SK-N-SH treated with all-trans-retinoic acid at 6 μM for 48 hours (cell line): Measurements from ENCODE around the gene GAREM1.

Source experiments
- ATAC-seq: fragments of 200-7000 bp; cut with Tn5 transposase; 3 replicates; pipeline ENCODE4 v1.9.1; 2020; ENCODE audit warnings: mild to moderate bottlenecking, moderate library complexity
- ARNTL ChIP-seq: fragments of 450-650 bp; formaldehyde crosslinking; IDR thresholded peaks from 2 replicates; pipeline ENCODE4 v1.5.0; 2020; ENCODE audit warnings: low read depth, mild to moderate bottlenecking, moderate library complexity, borderline replicate concordance
- BACH2 ChIP-seq: fragments of 250-450 bp; sonication (Bioruptor Pico); IDR thresholded peaks from 2 replicates; pipeline ENCODE4 v1.9.0; 2021; ENCODE audit warnings: mild to moderate bottlenecking, borderline replicate concordance
- CREB5 ChIP-seq: fragments of 250-450 bp; sonication (Bioruptor Pico); IDR thresholded peaks from 2 replicates; pipeline ENCODE4 v1.5.1; 2020; ENCODE audit warnings: low read depth, mild to moderate bottlenecking, moderate library complexity
- CSDC2 ChIP-seq: fragments of 250-450 bp; sonication (Bioruptor Pico); IDR thresholded peaks from 2 replicates; pipeline ENCODE4 v1.5.0; 2020; ENCODE audit warnings: mild to moderate bottlenecking, moderate library complexity
- CSRNP3 ChIP-seq: fragments of 250-450 bp; sonication (Bioruptor Pico); IDR thresholded peaks from 2 replicates; pipeline ENCODE4 v1.5.1; 2021; ENCODE audit warnings: mild to moderate bottlenecking, moderate library complexity
- ESRRG ChIP-seq: fragments of 250-450 bp; sonication (Bioruptor Pico); IDR thresholded peaks from 2 replicates; pipeline ENCODE4 v1.6.1; 2021; ENCODE audit warnings: mild to moderate bottlenecking
- ISL1 ChIP-seq: fragments of 250-450 bp; sonication (Bioruptor Pico); IDR thresholded peaks from 2 replicates; pipeline ENCODE4 v2.1.2; 2022; ENCODE audit warnings: mild to moderate bottlenecking, moderate library complexity
- OSR1 ChIP-seq: fragments of 250-450 bp; sonication (Bioruptor Pico); IDR thresholded peaks from 2 replicates; pipeline ENCODE4 v1.8.0; 2022; ENCODE audit warnings: moderate library complexity, mild to moderate bottlenecking, inconsistent platforms
- POU6F1 ChIP-seq: fragments of 250-450 bp; sonication (Bioruptor Pico); IDR thresholded peaks from 2 replicates; pipeline ENCODE4 v1.8.0; 2021; ENCODE audit warnings: low read depth, mild to moderate bottlenecking, moderate library complexity, borderline replicate concordance
- PPARA ChIP-seq: fragments of 250-450 bp; sonication (Bioruptor Pico); IDR thresholded peaks from 2 replicates; pipeline ENCODE4 v1.5.0; 2020; ENCODE audit warnings: mild to moderate bottlenecking, borderline replicate concordance
- SNAI2 ChIP-seq: fragments of 250-450 bp; sonication (Bioruptor Pico); IDR thresholded peaks from 2 replicates; pipeline ENCODE4 v1.5.0; 2020; ENCODE audit warnings: mild to moderate bottlenecking, moderate library complexity
- TOX ChIP-seq: fragments of 250-450 bp; sonication (Bioruptor Pico); IDR thresholded peaks from 2 replicates; pipeline ENCODE4 v1.8.0; 2021; ENCODE audit warnings: mild to moderate bottlenecking, moderate library complexity, borderline replicate concordance
- ZFP3 ChIP-seq: fragments of 250-450 bp; sonication (Bioruptor Pico); IDR thresholded peaks from 2 replicates; pipeline ENCODE4 v1.5.0; 2020; ENCODE audit warnings: mild to moderate bottlenecking, moderate library complexity
- ZFP30 ChIP-seq: fragments of 450-650 bp; formaldehyde crosslinking; IDR thresholded peaks from 2 replicates; pipeline ENCODE4 v1.5.0; 2022; ENCODE audit warnings: mild to moderate bottlenecking, moderate library complexity
- ZNF565 ChIP-seq: fragments of 450-650 bp; formaldehyde crosslinking; conservative IDR thresholded peaks from 2 replicates; pipeline ENCODE4 v1.5.0; 2020; ENCODE audit warnings: low read depth, mild to moderate bottlenecking, moderate library complexity
- ZNF70 ChIP-seq: fragments of 450-650 bp; formaldehyde crosslinking; IDR thresholded peaks from 2 replicates; pipeline ENCODE4 v1.5.0; 2020; ENCODE audit warnings: mild to moderate bottlenecking, moderate library complexity
- ZNF8 ChIP-seq: fragments of 450-650 bp; formaldehyde crosslinking; IDR thresholded peaks from 2 replicates; pipeline ENCODE4 v1.5.0; 2020; ENCODE audit warnings: mild to moderate bottlenecking, moderate library complexity
- TF ChIP-seq, protein P1 (sequence below): fragments of 250-450 bp; sonication (Bioruptor Pico); IDR thresholded peaks from 2 replicates; pipeline ENCODE4 v1.5.0; 2020; ENCODE audit warnings: mild to moderate bottlenecking, moderate library complexity
- TF ChIP-seq, protein P2 (sequence below): fragments of 250-450 bp; sonication (Bioruptor Pico); IDR thresholded peaks from 2 replicates; pipeline ENCODE4 v1.8.0; 2020; ENCODE audit warnings: mild to moderate bottlenecking, moderate library complexity, borderline replicate concordance

Gene GAREM1

GRCh38 chr18:32351032-32351431 lies 119.7 kb downstream of the GAREM1 start (continued):
- no peak for TF ChIP-seq CREB5 (CRISPR knock-in tag)
- no peak for TF ChIP-seq SNAI2
- TF ChIP-seq OSR1 = no peak
- TF ChIP-seq ZFP3 (CRISPR knock-in tag) = no peak
- no peak for TF ChIP-seq BACH2 (CRISPR knock-in tag)
- TF ChIP-seq, protein P1, sequence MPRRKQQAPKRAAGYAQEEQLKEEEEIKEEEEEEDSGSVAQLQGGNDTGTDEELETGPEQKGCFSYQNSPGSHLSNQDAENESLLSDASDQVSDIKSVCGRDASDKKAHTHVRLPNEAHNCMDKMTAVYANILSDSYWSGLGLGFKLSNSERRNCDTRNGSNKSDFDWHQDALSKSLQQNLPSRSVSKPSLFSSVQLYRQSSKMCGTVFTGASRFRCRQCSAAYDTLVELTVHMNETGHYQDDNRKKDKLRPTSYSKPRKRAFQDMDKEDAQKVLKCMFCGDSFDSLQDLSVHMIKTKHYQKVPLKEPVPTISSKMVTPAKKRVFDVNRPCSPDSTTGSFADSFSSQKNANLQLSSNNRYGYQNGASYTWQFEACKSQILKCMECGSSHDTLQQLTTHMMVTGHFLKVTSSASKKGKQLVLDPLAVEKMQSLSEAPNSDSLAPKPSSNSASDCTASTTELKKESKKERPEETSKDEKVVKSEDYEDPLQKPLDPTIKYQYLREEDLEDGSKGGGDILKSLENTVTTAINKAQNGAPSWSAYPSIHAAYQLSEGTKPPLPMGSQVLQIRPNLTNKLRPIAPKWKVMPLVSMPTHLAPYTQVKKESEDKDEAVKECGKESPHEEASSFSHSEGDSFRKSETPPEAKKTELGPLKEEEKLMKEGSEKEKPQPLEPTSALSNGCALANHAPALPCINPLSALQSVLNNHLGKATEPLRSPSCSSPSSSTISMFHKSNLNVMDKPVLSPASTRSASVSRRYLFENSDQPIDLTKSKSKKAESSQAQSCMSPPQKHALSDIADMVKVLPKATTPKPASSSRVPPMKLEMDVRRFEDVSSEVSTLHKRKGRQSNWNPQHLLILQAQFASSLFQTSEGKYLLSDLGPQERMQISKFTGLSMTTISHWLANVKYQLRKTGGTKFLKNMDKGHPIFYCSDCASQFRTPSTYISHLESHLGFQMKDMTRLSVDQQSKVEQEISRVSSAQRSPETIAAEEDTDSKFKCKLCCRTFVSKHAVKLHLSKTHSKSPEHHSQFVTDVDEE = no peak
- TF ChIP-seq ZNF565 (CRISPR knock-in tag) = no peak
- no peak for TF ChIP-seq ZNF8 (CRISPR knock-in tag)
- no peak for TF ChIP-seq PPARA (CRISPR knock-in tag)
- TF ChIP-seq ISL1 (CRISPR knock-in tag) = peak; percentile 81

- peak; percentile 93 for ATAC-seq
- TF ChIP-seq CREB5 (CRISPR knock-in tag) = peak; percentile 46; the same call in 1 of the 2 replicates
- no peak for TF ChIP-seq ARNTL (CRISPR knock-in tag)
- TF ChIP-seq ZFP3 (CRISPR knock-in tag) = no peak
- no peak for TF ChIP-seq ZNF565 (CRISPR knock-in tag)
- 0 out of 2 replicates have a peak, but pooled peaks have one; percentile 61 for TF ChIP-seq SNAI2
- TF ChIP-seq ISL1 (CRISPR knock-in tag) = peak; percentile 70; the same call in 1 of the 2 replicates
These were observed 120.8 kb downstream of the GAREM1 start for GRCh38 chr18:32349728-32350395.

DNA sequence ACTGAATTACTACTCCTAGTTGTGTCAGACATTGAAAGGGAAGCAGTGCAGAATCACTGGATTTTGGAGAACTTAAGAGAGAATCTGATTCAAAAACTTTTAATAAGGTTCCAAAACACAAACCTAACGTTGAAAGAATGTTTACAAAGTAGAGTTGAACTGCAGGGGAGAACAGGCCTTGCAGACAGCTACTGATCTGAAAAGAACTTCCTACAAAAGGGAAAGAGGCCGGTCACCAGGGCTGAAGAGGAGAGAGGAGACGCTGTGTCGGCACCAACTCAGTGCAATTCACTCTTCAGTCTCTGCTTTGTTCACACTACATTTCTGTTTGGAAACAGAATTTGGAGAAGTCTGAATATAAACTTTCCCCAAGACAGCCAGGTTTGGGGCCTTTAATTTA lies 124.0 kb downstream of the GAREM1 start:
- no peak for TF ChIP-seq OSR1
- TF ChIP-seq, protein P1 = no peak
- TF ChIP-seq ARNTL (CRISPR knock-in tag) = no peak
- TF ChIP-seq PPARA (CRISPR knock-in tag) = no peak
- no peak for TF ChIP-seq CSDC2 (CRISPR knock-in tag)
- TF ChIP-seq ISL1 (CRISPR knock-in tag) = no peak
- no peak for TF ChIP-seq CSRNP3
- no peak for TF ChIP-seq TOX (CRISPR knock-in tag)
- no peak for TF ChIP-seq ZNF8 (CRISPR knock-in tag)
- TF ChIP-seq ESRRG (CRISPR knock-in tag) = no peak
- no peak for TF ChIP-seq ZNF70 (CRISPR knock-in tag)
- no peak for TF ChIP-seq ZFP30
- no peak for TF ChIP-seq CREB5 (CRISPR knock-in tag)
- TF ChIP-seq, protein P2, sequence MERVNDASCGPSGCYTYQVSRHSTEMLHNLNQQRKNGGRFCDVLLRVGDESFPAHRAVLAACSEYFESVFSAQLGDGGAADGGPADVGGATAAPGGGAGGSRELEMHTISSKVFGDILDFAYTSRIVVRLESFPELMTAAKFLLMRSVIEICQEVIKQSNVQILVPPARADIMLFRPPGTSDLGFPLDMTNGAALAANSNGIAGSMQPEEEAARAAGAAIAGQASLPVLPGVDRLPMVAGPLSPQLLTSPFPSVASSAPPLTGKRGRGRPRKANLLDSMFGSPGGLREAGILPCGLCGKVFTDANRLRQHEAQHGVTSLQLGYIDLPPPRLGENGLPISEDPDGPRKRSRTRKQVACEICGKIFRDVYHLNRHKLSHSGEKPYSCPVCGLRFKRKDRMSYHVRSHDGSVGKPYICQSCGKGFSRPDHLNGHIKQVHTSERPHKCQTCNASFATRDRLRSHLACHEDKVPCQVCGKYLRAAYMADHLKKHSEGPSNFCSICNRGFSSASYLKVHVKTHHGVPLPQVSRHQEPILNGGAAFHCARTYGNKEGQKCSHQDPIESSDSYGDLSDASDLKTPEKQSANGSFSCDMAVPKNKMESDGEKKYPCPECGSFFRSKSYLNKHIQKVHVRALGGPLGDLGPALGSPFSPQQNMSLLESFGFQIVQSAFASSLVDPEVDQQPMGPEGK = no peak
- no peak for TF ChIP-seq POU6F1 (CRISPR knock-in tag)
- no peak for ATAC-seq
